GM19328 (cell line): ENCODE measurements around the gene EML4.
"Not testable (repeated sequence)": the region's sequence is repeated elsewhere in the genome, so short reads cannot be mapped to it uniquely, and the experiment has no call there.

Source experiments
- ATAC-seq: cut with Tn5 transposase; IDR thresholded peaks from one replicate; pipeline ENCODE4 v1.9.1; 2021; ENCODE audit warnings: mild to moderate bottlenecking, moderate library complexity; ENCODE audit not compliant: unreplicated experiment

EML4 gene

GRCh38 chr2:42171396-42171980 is 2.3 kb downstream of the EML4 start:
- no peak for ATAC-seq

- ATAC-seq: no peak
Observed at GRCh38 chr2:42172020-42172419, 2.9 kb downstream of the EML4 start.

GRCh38 chr2:42172566-42172965 is 3.4 kb downstream of the EML4 start:
- no peak for ATAC-seq

GRCh38 chr2:42173467-42173866 is 4.3 kb downstream of the EML4 start:
- not testable (repeated sequence) for ATAC-seq

- no peak for ATAC-seq
Observed at GRCh38 chr2:42176992-42177738, 8.0 kb downstream of the EML4 start.

GRCh38 chr2:42178335-42178734 is 9.2 kb downstream of the EML4 start:
- no peak for ATAC-seq

GRCh38 chr2:42180300-42180699 is 11.1 kb downstream of the EML4 start:
- ATAC-seq: no peak

GRCh38 chr2:42182654-42183308 is 13.6 kb downstream of the EML4 start:
- no peak for ATAC-seq

- no peak for ATAC-seq
Observed at GRCh38 chr2:42183775-42184174, 14.6 kb downstream of the EML4 start.

- ATAC-seq: no peak
Observed at GRCh38 chr2:42184346-42184745, 15.2 kb downstream of the EML4 start.

GRCh38 chr2:42185220-42185921 is 16.2 kb downstream of the EML4 start:
- ATAC-seq: no peak

- ATAC-seq: no peak
Observed at GRCh38 chr2:42186366-42186765, 17.2 kb downstream of the EML4 start.

GRCh38 chr2:42186945-42187632 is 17.9 kb downstream of the EML4 start:
- no peak for ATAC-seq

GRCh38 chr2:42187886-42188285 is 18.7 kb downstream of the EML4 start:
- no peak for ATAC-seq

GRCh38 chr2:42189235-42189566 is 20.0 kb downstream of the EML4 start:
- no peak for ATAC-seq

- ATAC-seq: no peak
Observed at GRCh38 chr2:42190191-42190590, 21.0 kb downstream of the EML4 start.

GRCh38 chr2:42191285-42192009 is 22.3 kb downstream of the EML4 start:
- ATAC-seq: no peak

GRCh38 chr2:42192010-42192373 is 22.8 kb downstream of the EML4 start:
- no peak for ATAC-seq

- peak; percentile 54 for ATAC-seq
Observed at GRCh38 chr2:42192652-42193566, 23.8 kb downstream of the EML4 start.
